Pons (tissue), 1 donor: Measurements from ENCODE around the gene TCL1A.
"Not testable (repeated sequence)": the region's sequence is repeated elsewhere in the genome, so short reads cannot be mapped to it uniquely, and the experiment has no call there.

ENCODE experiments used
- DNase-seq: peaks from one replicate; pipeline ENCODE4 v3.0.0-alpha.2; 2016; ENCODE audit warnings: low spot score

The TCL1A gene

GRCh38 chr14:95677179-95677835 lies 36.6 kb downstream of the TCL1A start:
- DNase-seq, result no peak

- DNase-seq, result no peak
Observed at GRCh38 chr14:95675486-95675885, 38.4 kb downstream of the TCL1A start.

GRCh38 chr14:95674613-95675012 lies 39.3 kb downstream of the TCL1A start:
- no peak for DNase-seq

GRCh38 chr14:95668235-95668772 lies 45.6 kb downstream of the TCL1A start:
- no peak for DNase-seq

GRCh38 chr14:95667249-95667693 lies 46.7 kb downstream of the TCL1A start:
- DNase-seq, result no peak

- no peak for DNase-seq
Observed at GRCh38 chr14:95666450-95666849, 47.5 kb downstream of the TCL1A start.

- not testable (repeated sequence) for DNase-seq
Observed at GRCh38 chr14:95665530-95665929, 48.4 kb downstream of the TCL1A start.

- DNase-seq, result no peak
Observed at GRCh38 chr14:95664546-95664945, 49.4 kb downstream of the TCL1A start.

- peak; percentile 15 for DNase-seq
Observed at GRCh38 chr14:95664066-95664465, 49.9 kb downstream of the TCL1A start.

- DNase-seq, result no peak
Observed at GRCh38 chr14:95663226-95663797, 50.6 kb downstream of the TCL1A start.

- DNase-seq, result no peak
Observed at GRCh38 chr14:95662376-95663186, 51.3 kb downstream of the TCL1A start.

- no peak for DNase-seq
Observed at GRCh38 chr14:95660651-95661515, 53.0 kb downstream of the TCL1A start.

GRCh38 chr14:95659990-95660385 lies 53.9 kb downstream of the TCL1A start:
- DNase-seq, result no peak
